Chondrocyte (in vitro differentiated cells): ENCODE results near the gene COL4A2. TPM values are rescaled to one million over a fixed set of nuclear protein-coding genes. Genes with fewer than 3 reads are reported as not detected.

Source experiments
- DNase-seq: peaks from one replicate; pipeline ENCODE4 v3.0.0; 2021; ENCODE audit warnings: mixed read lengths, low spot score
- H3K27ac Mint-ChIP-seq: one replicate; pipeline ENCODE4 v1.8.0; 2021; ENCODE audit warnings: mild to moderate bottlenecking, moderate library complexity, mixed read lengths; ENCODE audit not compliant: unreplicated experiment
- H3K27me3 Mint-ChIP-seq: 2 replicates; pipeline ENCODE4 v1.8.0; 2021; ENCODE audit warnings: low read depth, mixed read lengths
- H3K36me3 Mint-ChIP-seq: 2 replicates; pipeline ENCODE4 v1.8.0; 2021; ENCODE audit warnings: low read depth, mixed read lengths
- H3K4me1 Mint-ChIP-seq: 2 replicates; pipeline ENCODE4 v1.8.0; 2021; ENCODE audit warnings: low read depth, mild to moderate bottlenecking, mixed read lengths
- H3K4me3 Mint-ChIP-seq: one replicate; pipeline ENCODE4 v1.8.0; 2021; ENCODE audit warnings: mild to moderate bottlenecking, moderate library complexity, mixed read lengths; ENCODE audit not compliant: unreplicated experiment
- H3K9me3 Mint-ChIP-seq: 2 replicates; pipeline ENCODE4 v1.8.0; 2021; ENCODE audit warnings: low read depth, mixed read lengths
- CTCF ChIP-seq: fragments of 200-600 bp; sonication (generic); IDR thresholded peaks from 2 replicates; pipeline ENCODE4 v1.5.0; 2021; ENCODE audit warnings: antibody characterized with exemption, mild to moderate bottlenecking, moderate library complexity
- total RNA-seq: library from RNA; stranded (reverse); gene quantifications from 3 replicates; pipeline ENCODE4 v1.2.1, GENCODE V29; 2021

COL4A2 gene
- total RNA-seq, 1 donor from 2014 or later: 2,366 TPM

- Mint-ChIP-seq H3K27me3 (no peaks in the 10 kb centered on the region), H3K36me3 (peaks cover 35% of the 10 kb centered on the region), H3K27ac (peak overlapping the region; percentile 98), H3K4me3 (peak overlapping the region; percentile 43), H3K9me3 (no peaks in the 10 kb centered on the region), H3K4me1 (peaks cover 100% of the 10 kb centered on the region)
- TF ChIP-seq CTCF: no peak
- no peak for DNase-seq
Observed at GRCh38 chr13:110329798-110330461, 22.8 kb downstream of the COL4A2 start.

DNA sequence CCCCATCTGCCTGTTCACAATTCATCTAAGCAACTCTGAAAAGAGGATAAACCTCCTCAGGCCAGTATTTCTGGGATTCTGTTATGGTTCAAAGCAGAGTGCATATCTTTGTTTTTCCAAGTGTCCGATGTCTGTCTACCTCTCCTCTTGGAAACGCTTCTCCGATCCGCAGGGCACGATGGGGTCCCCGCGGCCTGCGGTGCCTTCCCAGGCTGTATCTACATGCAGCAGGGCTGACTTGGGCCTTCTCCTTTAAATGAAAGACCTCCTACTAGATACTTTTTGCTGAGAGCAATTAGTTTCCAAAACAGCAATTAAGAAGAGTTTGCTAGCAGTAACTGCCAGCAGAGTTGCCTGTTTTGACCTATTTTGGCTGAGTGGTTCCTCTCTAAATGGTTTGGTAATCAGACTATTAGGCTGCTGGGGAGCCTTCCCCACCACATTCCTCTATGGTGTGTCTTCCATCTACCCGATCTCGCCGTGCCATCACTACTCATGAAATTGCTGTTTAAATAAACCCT lies 23.5 kb downstream of the COL4A2 start:
- no peaks in the 10 kb centered on the region for H3K9me3 Mint-ChIP-seq
- H3K4me1 Mint-ChIP-seq: peaks cover 100% of the 10 kb centered on the region
- H3K4me3 Mint-ChIP-seq: peak overlapping the region; percentile 43
- H3K27me3 Mint-ChIP-seq: no peaks in the 10 kb centered on the region
- DNase-seq: no peak
- peaks cover 40% of the 10 kb centered on the region for H3K36me3 Mint-ChIP-seq
- peak overlapping the region; percentile 98 for H3K27ac Mint-ChIP-seq
- no peak for TF ChIP-seq CTCF

- H3K36me3 Mint-ChIP-seq: peaks cover 46% of the 10 kb centered on the region
- H3K4me1 Mint-ChIP-seq: peaks cover 100% of the 10 kb centered on the region
- DNase-seq: no peak
- H3K27ac Mint-ChIP-seq: peak overlapping the region; percentile 98
- H3K9me3 Mint-ChIP-seq: no peaks in the 10 kb centered on the region
- no peak for TF ChIP-seq CTCF
- H3K27me3 Mint-ChIP-seq: no peaks in the 10 kb centered on the region
- no peak overlapping the region for H3K4me3 Mint-ChIP-seq
Observed at GRCh38 chr13:110331362-110331761, 24.3 kb downstream of the COL4A2 start.

DNA sequence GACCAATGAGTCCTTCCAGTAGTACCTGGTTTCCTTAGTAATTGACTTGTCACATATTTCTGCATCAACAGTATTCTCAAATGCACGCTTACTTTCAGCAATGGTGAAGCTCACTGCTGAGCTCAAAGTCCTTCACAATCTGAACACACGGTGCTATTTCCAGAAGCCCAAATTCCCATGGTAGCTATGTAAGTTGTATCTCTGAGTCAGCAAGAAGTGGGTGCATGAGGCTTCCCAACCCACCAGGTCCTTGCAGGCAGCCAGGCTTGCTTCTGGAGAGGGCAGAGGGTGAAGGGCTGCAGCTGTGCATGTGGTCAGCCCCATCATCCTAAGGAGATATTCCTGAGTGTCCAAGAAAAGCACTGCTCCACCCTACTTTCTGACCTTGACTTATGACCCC lies 25.7 kb downstream of the COL4A2 start:
- peak overlapping the region; percentile 32 for H3K27ac Mint-ChIP-seq
- no peak for TF ChIP-seq CTCF
- H3K4me1 Mint-ChIP-seq: peaks cover 100% of the 10 kb centered on the region
- H3K27me3 Mint-ChIP-seq: no peaks in the 10 kb centered on the region
- DNase-seq: no peak
- H3K4me3 Mint-ChIP-seq: no peak overlapping the region
- H3K9me3 Mint-ChIP-seq: no peaks in the 10 kb centered on the region
- peaks cover 45% of the 10 kb centered on the region for H3K36me3 Mint-ChIP-seq

GRCh38 chr13:110333837-110334236 lies 26.8 kb downstream of the COL4A2 start:
- DNase-seq: no peak
- H3K36me3 Mint-ChIP-seq: peaks cover 45% of the 10 kb centered on the region
- H3K4me1 Mint-ChIP-seq: peaks cover 100% of the 10 kb centered on the region
- no peak overlapping the region for H3K4me3 Mint-ChIP-seq
- TF ChIP-seq CTCF: no peak
- H3K27me3 Mint-ChIP-seq: no peaks in the 10 kb centered on the region
- H3K9me3 Mint-ChIP-seq: no peaks in the 10 kb centered on the region
- peak overlapping the region; percentile 95 for H3K27ac Mint-ChIP-seq
